22Rv1 (cell line): ENCODE measurements around the gene DCST2.

Source experiments
- ZFX ChIP-seq: fragments of 450-650 bp; IDR thresholded peaks from 2 replicates; pipeline ENCODE4 v1.6.1; 2017; ENCODE audit warnings: antibody characterized with exemption, borderline replicate concordance
- TF ChIP-seq, protein P1 (sequence below): fragments of 450-650 bp; IDR thresholded peaks from 2 replicates; pipeline ENCODE4 v1.5.1; 2017; ENCODE audit warnings: mild to moderate bottlenecking

DNA sequence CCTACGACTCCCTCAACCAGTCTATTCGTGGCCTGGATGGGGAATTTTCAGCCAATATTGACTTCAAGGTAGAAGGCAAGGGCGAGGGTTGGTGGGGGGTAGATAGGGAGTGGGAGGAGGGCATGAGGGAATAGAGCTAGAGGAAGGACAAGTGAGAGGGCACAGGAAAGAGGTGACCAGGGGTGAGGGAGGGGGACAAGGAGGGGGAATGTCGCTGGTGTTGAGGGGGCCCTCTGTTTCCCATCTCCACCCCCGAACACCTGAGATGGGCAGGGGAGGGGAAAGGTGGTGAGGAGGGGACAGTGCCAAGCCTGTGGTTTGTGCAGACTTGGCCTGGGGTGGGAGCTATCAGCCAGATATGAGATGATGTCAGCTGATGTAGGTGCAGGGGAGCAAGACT is 9.2 kb upstream of the DCST2 start:
- TF ChIP-seq, protein P1, sequence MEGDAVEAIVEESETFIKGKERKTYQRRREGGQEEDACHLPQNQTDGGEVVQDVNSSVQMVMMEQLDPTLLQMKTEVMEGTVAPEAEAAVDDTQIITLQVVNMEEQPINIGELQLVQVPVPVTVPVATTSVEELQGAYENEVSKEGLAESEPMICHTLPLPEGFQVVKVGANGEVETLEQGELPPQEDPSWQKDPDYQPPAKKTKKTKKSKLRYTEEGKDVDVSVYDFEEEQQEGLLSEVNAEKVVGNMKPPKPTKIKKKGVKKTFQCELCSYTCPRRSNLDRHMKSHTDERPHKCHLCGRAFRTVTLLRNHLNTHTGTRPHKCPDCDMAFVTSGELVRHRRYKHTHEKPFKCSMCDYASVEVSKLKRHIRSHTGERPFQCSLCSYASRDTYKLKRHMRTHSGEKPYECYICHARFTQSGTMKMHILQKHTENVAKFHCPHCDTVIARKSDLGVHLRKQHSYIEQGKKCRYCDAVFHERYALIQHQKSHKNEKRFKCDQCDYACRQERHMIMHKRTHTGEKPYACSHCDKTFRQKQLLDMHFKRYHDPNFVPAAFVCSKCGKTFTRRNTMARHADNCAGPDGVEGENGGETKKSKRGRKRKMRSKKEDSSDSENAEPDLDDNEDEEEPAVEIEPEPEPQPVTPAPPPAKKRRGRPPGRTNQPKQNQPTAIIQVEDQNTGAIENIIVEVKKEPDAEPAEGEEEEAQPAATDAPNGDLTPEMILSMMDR = no peak
- TF ChIP-seq ZFX = no peak
